Measurements from ENCODE around the gene NACAD.

GRCh38 chr7:45092100-45092930 lies 3.5 kb upstream of the NACAD start:
- no peak for TF ChIP-seq CTCF (IDR thresholded peaks at IDR 0.05)
- no peak for TF ChIP-seq POLR2AphosphoS5 (IDR thresholded peaks at IDR 0.05)
